ENCODE data around the gene SHOC1.

DNA sequence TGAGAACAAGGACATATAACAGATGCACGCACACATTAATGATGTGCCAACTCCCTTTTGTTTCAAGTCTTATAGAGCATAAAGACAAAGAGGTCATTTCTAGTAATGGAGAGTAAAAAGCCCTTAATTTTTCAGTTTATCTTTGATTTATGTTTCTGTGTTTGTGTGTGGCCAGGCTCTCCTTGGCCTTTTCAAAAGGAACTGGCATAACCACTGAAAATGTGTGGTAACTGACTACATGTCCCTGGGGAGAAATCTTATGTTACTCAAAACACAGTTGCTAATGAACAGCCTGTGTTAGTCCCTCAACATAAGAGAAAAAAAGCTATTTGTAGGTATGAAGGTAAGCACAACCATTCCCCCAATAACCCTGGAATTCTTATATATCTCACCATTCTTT lies 47.6 kb upstream of the SHOC1 start:
- TF ChIP-seq CHD1 (IDR thresholded peaks at IDR 0.05; ENCODE audit: low read depth, low read length) (no peak), POLR2A (IDR thresholded peaks at IDR 0.05; ENCODE audit: low read depth, low read length) (no peak), MAFK (IDR thresholded peaks at IDR 0.05; ENCODE audit: low read depth, low read length) (no peak), RCOR1 (IDR thresholded peaks at IDR 0.05; ENCODE audit: insufficient replicate concordance, low read length) (no peak), MXI1 (IDR thresholded peaks at IDR 0.05; ENCODE audit: borderline replicate concordance, low read depth, low read length) (no peak), BHLHE40 (IDR thresholded peaks at IDR 0.05; ENCODE audit: low read depth, low read length) (no peak)
- TF ChIP-seq, protein P1, sequence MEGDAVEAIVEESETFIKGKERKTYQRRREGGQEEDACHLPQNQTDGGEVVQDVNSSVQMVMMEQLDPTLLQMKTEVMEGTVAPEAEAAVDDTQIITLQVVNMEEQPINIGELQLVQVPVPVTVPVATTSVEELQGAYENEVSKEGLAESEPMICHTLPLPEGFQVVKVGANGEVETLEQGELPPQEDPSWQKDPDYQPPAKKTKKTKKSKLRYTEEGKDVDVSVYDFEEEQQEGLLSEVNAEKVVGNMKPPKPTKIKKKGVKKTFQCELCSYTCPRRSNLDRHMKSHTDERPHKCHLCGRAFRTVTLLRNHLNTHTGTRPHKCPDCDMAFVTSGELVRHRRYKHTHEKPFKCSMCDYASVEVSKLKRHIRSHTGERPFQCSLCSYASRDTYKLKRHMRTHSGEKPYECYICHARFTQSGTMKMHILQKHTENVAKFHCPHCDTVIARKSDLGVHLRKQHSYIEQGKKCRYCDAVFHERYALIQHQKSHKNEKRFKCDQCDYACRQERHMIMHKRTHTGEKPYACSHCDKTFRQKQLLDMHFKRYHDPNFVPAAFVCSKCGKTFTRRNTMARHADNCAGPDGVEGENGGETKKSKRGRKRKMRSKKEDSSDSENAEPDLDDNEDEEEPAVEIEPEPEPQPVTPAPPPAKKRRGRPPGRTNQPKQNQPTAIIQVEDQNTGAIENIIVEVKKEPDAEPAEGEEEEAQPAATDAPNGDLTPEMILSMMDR (conservative IDR thresholded peaks at IDR 0.05; ENCODE audit: low read depth, low read length), result no peak

Measured in IMR-90 (cell line).